Bronchial epithelial cell (primary cell): ENCODE data around the gene ALDH16A1. TPM values are rescaled to one million over a fixed set of nuclear protein-coding genes. Genes with fewer than 3 reads are reported as not detected.

Experiments used
- DNase-seq: peaks from one replicate; pipeline ENCODE4 v3.0.0-alpha.2; 2010; ENCODE audit warnings: low read depth
- FAIRE-seq: peaks from 2 replicates; lab custom pipeline; 2011; peaks lifted over from hg19 to GRCh38; lab: Jason Lieb, UNC
- H3K27me3 ChIP-seq: 2 replicates; pipeline ENCODE4 v1.5.1; 2011; ENCODE audit warnings: low read length; ENCODE audit not compliant: control insufficient read depth, insufficient read depth
- H3K36me3 ChIP-seq: 2 replicates; pipeline ENCODE4 v1.5.1; 2011; ENCODE audit warnings: low read length; ENCODE audit not compliant: control insufficient read depth, insufficient read depth
- H3K4me3 ChIP-seq: 2 replicates; pipeline ENCODE4 v1.5.1; 2011; ENCODE audit warnings: mild to moderate bottlenecking, low read depth, low read length, control low read depth
- CTCF ChIP-seq: IDR thresholded peaks from 2 replicates; pipeline ENCODE4 v1.5.1; 2011; ENCODE audit warnings: mild to moderate bottlenecking, moderate library complexity, low read length, control low read depth, inconsistent platforms; ENCODE audit not compliant: insufficient read depth, severe bottlenecking
- total RNA-seq: library from RNA; depleted of rRNA; stranded (reverse); fragments of >200 nt; gene quantifications from 2 replicates; pipeline ENCODE4 v1.2.1, GENCODE V29; 2014

Gene ALDH16A1
- total RNA-seq, 1 donor from 2014 or later: 29.2 TPM

- Histone ChIP-seq H3K4me3 (no peak overlapping the region), H3K36me3 (no peaks in the 10 kb centered on the region), H3K27me3 (no peaks in the 10 kb centered on the region)
- no peak for DNase-seq
- no peak for FAIRE-seq
- no peak for TF ChIP-seq CTCF
These were observed 43.5 kb upstream of the ALDH16A1 start for GRCh38 chr19:49409441-49410029.

GRCh38 chr19:49411681-49412326 lies 41.2 kb upstream of the ALDH16A1 start:
- H3K36me3 ChIP-seq: no peaks in the 10 kb centered on the region
- H3K27me3 ChIP-seq: peaks cover 2% of the 10 kb centered on the region
- no peak overlapping the region for H3K4me3 ChIP-seq
- DNase-seq (no peak), FAIRE-seq (no peak)
- TF ChIP-seq CTCF: no peak

- FAIRE-seq (no peak), DNase-seq (no peak)
- H3K4me3 ChIP-seq: no peak overlapping the region
- TF ChIP-seq CTCF: no peak
- H3K27me3 ChIP-seq: peaks cover 10% of the 10 kb centered on the region
- H3K36me3 ChIP-seq: no peaks in the 10 kb centered on the region
These were observed 39.7 kb upstream of the ALDH16A1 start for GRCh38 chr19:49413348-49413747.

GRCh38 chr19:49414256-49414655 lies 38.8 kb upstream of the ALDH16A1 start:
- Histone ChIP-seq H3K36me3 (no peaks in the 10 kb centered on the region), H3K4me3 (no peak overlapping the region), H3K27me3 (peaks cover 15% of the 10 kb centered on the region)
- FAIRE-seq (no peak), DNase-seq (no peak)
- TF ChIP-seq CTCF: no peak

GRCh38 chr19:49415102-49415809 lies 37.8 kb upstream of the ALDH16A1 start:
- no peak overlapping the region for H3K4me3 ChIP-seq
- FAIRE-seq (no peak), DNase-seq (no peak)
- no peak for TF ChIP-seq CTCF
- no peaks in the 10 kb centered on the region for H3K36me3 ChIP-seq
- peaks cover 19% of the 10 kb centered on the region for H3K27me3 ChIP-seq
